Daoy (cell line): ENCODE measurements around the gene SIGLEC15. TPM values are rescaled to one million over a fixed set of nuclear protein-coding genes. Genes with fewer than 3 reads are reported as not detected.
"Not testable (repeated sequence)": the region's sequence is repeated elsewhere in the genome, so short reads cannot be mapped to it uniquely, and the experiment has no call there.

Experiments
- DNase-seq: peaks from one replicate; pipeline ENCODE4 v3.0.0-alpha.2; 2015; ENCODE audit warnings: low read depth
- total RNA-seq: library from RNA; depleted of rRNA; stranded (reverse); fragments of >200 nt; shearing (Covaris generic); gene quantifications from 2 replicates; pipeline ENCODE4 v1.2.3, GENCODE V29; 2014

SIGLEC15 gene
- total RNA-seq, 1 experiment from 2014 or later = 12.1 TPM

- DNase-seq = no peak
Observed at GRCh38 chr18:45843019-45843418, 17.5 kb downstream of the SIGLEC15 start.

GRCh38 chr18:45844938-45845337, 19.5 kb downstream of the SIGLEC15 start:
- no peak for DNase-seq

GRCh38 chr18:45845410-45845809, 19.9 kb downstream of the SIGLEC15 start:
- no peak for DNase-seq

- no peak for DNase-seq
Observed at GRCh38 chr18:45847119-45847518, 21.6 kb downstream of the SIGLEC15 start.

GRCh38 chr18:45848643-45849042, 23.2 kb downstream of the SIGLEC15 start:
- not testable (repeated sequence) for DNase-seq

- DNase-seq = no peak
Observed at GRCh38 chr18:45849529-45849928, 24.1 kb downstream of the SIGLEC15 start.

GRCh38 chr18:45850021-45850420, 24.5 kb downstream of the SIGLEC15 start:
- peak; percentile 13 for DNase-seq

- no peak for DNase-seq
Observed at GRCh38 chr18:45851161-45851925, 25.9 kb downstream of the SIGLEC15 start.

- no peak for DNase-seq
Observed at GRCh38 chr18:45852631-45853030, 27.2 kb downstream of the SIGLEC15 start.

- DNase-seq = no peak
Observed at GRCh38 chr18:45854036-45854586, 28.6 kb downstream of the SIGLEC15 start.

- DNase-seq = no peak
Observed at GRCh38 chr18:45856531-45856930, 31.1 kb downstream of the SIGLEC15 start.

- DNase-seq = no peak
Observed at GRCh38 chr18:45859334-45859733, 33.9 kb downstream of the SIGLEC15 start.

GRCh38 chr18:45860492-45860891, 35.0 kb downstream of the SIGLEC15 start:
- no peak for DNase-seq

- DNase-seq = no peak
Observed at GRCh38 chr18:45860971-45861370, 35.5 kb downstream of the SIGLEC15 start.

- no peak for DNase-seq
Observed at GRCh38 chr18:45861926-45862325, 36.5 kb downstream of the SIGLEC15 start.

GRCh38 chr18:45863469-45863868, 38.0 kb downstream of the SIGLEC15 start:
- DNase-seq = no peak

- DNase-seq = no peak
Observed at GRCh38 chr18:45864081-45864480, 38.6 kb downstream of the SIGLEC15 start.

GRCh38 chr18:45865466-45865865, 40.0 kb downstream of the SIGLEC15 start:
- DNase-seq = no peak

GRCh38 chr18:45870419-45870818, 44.9 kb downstream of the SIGLEC15 start:
- no peak for DNase-seq

GRCh38 chr18:45871431-45872084, 46.1 kb downstream of the SIGLEC15 start:
- no peak for DNase-seq

- DNase-seq = no peak
Observed at GRCh38 chr18:45874491-45875184, 49.2 kb downstream of the SIGLEC15 start.

- no peak for DNase-seq
Observed at GRCh38 chr18:45876161-45876560, 50.7 kb downstream of the SIGLEC15 start.
